Activated CD4-positive, alpha-beta T cell treated with anti-CD3 and anti-CD28 coated beads, Interleukin-2, Interleukin-6, amounts not matched to agents 100 ng/mL and 50 ng/mL, durations not matched to agents 16 hours and 8 hours (primary cell): ENCODE data around the gene WFDC10B.
"Not testable (repeated sequence)": the region's sequence is repeated elsewhere in the genome, so short reads cannot be mapped to it uniquely, and the experiment has no call there.

Experiments
- DNase-seq: peaks from one replicate; pipeline ENCODE4 v3.0.0-alpha.2; 2020

Gene WFDC10B

DNA sequence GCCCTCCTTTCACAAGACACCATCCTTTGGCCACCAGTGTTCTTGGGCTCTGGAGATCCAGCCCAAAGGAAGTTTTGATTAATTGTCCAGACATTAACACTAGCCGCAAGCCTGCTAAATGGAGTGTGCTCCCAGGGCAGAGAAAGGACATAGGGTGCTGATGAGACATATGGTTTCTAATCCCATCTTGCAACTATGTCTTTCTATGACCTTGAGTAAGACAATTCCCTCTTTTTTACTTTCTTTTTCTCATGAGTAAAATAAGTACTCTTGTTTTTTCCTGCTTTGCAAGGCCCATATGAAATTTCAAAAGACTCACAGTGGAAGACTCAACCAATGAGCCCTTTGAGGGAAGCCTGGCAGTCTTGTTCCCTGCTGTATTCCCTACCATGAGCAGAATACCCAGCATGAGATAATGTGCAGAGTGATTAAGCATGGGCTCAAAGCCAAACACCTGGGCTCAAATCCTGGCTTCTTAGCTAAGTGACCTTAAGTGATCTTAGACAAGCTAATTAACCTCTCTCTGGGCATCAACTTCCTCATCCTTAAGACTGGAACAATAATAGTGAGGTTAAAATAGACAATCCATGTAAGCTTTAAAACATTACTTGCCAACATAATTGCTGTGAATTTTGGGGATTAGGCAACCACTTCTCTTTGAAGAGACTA lies at the start of gene WFDC10B:
TSS of gene WFDC10B (minus strand) at position 51 of the 669 bp plus-strand sequence. CDS start 19,027 bp downstream, outside the sequence.
- no peak for DNase-seq

DNA sequence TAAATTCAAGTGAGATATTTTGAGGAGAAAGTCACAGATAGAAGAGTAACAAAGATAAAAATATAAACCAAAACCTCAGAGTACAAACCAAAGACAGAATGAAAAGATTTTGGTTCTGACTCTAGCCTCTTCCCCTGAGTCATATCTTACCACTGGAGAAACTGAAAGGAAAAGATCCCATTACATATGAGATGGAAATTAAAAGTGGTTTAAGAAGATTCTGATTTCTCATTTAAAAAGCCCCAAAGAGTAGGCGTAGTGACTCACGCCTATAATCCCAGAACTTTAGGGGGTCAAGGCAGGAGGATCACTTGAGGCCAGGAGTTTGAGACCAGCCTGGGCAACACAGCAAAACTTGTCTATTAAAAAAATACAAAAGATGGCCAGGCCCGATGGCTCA lies 47.9 kb upstream of the WFDC10B start:
- DNase-seq, result peak; percentile 53

DNA sequence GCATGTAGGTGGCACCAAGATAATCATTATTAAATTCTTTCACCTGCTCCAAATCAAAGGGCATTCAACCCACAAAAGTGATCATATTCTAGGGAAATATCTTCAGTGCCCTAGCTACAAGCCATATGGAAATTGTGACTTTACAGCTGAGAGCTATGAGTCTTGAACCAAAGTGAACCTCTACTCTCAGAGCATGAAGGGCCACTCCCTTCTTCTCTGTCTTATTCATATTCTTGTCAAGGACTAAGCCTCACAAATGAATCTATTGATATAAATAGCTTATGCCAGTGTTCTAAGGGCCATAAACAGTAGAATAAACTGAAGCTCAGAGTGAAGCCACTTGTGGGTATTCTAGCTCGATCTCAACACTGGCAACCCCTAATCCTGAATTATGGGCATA lies 46.9 kb upstream of the WFDC10B start:
- no peak for DNase-seq

DNA sequence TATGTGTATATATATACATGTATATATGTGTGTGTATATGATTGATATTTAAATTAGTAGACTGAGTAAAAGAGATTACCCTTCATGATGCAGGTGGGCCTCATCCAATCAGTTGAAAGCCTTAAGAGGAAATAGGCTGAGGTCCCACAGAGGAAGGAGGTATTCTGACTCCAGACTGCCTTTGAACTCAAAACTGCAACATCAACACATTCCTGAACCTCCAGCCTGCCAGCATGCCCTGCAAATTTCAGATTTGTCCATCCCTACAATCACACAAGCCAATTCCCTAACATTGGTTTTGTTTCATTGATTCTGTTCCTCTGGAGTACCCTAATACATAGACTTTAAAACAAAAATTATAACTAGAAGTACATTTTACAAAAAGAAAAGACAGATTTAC lies 40.2 kb upstream of the WFDC10B start:
- DNase-seq, result no peak

DNA sequence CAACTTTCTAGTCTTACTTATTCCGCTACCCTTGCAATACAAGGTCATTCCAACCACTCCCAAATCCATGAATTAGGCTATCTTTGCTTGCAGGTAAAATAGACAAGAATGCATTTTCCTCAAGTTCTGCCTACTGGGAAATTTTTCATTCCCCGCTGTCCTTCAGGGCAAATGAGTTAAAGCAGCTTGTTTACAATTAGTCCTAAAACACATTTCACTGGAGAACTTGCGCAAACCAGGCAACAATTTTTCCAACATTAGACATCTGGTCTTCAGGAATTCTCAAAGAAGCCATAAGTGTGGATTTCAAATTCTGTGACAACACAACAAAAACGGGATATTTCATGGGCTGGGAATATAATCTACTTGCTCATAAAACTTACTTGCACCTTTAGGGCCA lies 37.8 kb upstream of the WFDC10B start:
- DNase-seq, result no peak

DNA sequence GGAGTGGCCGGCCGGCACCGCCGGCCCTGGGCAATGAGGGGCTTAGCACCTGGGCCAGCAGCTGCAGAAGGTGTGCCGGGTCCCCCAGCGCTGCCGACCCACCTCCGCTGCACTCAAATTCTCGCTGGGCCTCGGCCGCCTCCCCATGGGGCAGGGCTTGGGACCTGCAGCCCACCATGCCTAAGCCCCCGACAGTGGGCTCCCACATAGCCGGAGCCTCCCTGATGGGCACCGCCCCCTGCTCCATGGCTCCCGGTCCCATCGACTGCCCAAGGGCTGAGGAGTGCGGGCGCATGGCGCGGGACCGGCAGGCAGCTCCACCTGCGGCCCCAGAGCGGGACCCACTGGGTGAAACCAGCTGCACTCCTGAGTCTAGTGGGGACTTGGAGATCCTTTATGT lies 31.2 kb upstream of the WFDC10B start:
- no peak for DNase-seq

DNA sequence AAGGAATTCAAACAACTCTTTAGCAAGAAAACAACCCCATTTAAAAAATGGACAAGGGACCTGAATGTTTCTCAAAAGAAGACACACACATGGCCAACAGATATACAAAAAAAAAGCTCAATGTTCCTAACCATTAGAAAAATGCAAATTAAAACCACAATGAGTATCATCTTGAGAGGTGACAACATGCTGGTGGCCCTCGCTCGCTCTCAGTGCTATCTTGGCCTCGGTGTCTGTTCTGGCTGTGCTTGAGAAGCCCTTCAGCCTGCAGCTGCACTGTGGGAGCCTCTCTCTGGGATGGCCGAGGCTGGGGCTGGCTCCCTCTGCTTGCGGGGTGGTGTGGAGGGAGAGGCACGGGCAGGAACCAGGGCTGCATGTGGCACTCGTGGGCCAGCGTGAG lies 30.7 kb upstream of the WFDC10B start:
- no peak for DNase-seq

DNA sequence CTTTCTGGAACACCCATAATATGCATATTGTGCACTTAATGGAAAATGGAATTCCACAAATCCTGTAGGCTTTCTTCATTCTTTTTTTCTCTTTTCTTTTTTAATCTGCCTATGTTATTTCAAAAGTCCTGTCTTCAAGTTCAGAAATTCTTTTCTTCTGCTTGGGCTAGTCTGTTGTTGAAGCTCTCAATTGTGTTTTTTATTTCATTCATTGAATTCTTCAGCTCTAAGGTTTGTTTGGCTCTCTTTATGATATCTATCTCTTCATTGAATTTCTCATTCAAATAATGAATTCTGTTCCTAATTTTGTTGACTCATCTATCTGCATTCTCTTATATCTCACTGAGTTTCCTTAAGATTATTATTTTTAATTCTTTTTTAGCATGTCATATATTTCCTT lies 27.4 kb upstream of the WFDC10B start:
- no peak for DNase-seq

DNA sequence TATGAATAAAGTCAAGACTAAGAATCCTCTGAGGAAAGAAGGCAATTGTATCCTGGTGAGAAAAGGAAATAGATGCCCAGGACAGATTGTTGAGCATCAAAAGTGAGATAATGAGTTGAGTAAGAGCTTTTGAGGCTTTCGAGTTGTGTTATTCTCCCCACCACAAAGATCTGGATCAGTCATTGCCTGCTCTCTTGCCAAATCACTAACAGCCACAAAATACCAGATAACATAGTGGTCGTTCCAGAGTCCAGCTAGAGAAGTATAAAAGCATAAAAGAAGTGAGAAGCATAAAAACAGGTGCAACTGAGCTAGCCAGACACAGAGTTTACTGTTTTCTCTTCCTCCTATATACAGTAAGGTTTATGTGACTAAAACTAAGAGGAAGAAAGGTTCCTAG lies 22.2 kb upstream of the WFDC10B start:
- DNase-seq, result peak; percentile 67

DNA sequence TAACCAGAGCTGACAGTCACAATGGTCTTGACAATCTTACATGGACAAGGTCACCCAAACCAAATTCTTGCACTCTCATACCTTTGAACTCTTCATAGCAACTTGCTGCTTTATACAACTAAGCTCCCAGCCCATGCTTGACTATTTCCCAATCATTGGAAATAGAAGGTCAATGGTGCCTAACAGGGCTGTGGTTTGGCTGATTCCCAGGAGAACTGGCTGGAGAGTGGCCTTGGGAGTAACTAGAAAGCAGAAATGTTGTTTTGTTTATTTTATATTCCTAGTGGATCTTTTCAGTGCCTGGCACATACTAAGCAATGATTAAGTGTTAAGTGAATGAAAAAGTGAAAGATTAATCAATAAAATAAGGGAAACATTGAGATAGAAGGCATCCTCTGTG lies 20.3 kb upstream of the WFDC10B start:
- DNase-seq, result no peak

DNA sequence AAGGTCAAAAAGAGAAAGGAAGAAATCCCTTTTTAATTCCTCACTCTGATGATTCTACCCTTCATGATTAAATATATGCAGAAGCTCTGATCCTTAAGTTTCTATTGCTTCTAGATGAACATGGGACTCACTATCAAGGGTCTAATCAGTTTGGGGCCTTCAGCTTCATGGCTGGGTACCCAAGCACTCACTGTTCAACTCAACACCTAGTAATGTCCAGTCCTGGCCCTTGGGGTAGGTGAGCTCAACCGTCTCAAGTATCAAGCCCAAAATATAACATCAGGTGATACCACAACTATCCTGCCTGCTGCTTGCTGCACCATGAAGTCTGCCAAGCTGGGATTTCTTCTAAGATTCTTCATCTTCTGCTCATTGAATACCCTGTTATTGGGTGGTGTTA lies 17.2 kb upstream of the WFDC10B start, which contains the start of gene SPINT4:
TSS of gene SPINT4 (plus strand) at position 301 of the 400 bp plus-strand sequence. CDS start at position 322, 21 bp downstream.
- DNase-seq, result no peak

DNA sequence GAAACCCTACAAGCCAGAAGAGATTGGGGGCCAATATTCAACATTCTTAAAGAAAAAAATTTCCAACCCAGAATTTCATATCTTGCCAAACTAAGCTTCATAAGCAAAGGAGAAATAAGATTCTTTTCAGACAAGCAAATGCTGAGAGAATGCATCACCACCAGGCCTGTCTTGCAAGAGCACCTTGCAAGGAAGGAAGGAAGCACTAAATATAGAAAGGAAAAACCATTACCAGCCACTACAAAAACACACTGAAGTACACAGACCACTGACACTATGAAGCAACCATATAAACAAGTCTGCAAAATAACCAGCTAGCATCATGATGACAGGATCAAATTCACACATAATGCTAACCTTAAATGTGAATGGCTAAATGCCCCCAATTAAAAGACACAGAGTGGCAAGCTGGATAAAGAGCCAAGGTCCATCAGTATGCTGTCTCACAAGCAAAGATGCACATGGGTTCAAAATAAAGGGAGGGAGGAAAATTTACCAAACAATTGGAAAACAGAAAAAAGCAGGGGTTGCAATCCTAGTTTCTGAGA lies 11.4 kb upstream of the WFDC10B start:
- DNase-seq, result not testable (repeated sequence)

DNA sequence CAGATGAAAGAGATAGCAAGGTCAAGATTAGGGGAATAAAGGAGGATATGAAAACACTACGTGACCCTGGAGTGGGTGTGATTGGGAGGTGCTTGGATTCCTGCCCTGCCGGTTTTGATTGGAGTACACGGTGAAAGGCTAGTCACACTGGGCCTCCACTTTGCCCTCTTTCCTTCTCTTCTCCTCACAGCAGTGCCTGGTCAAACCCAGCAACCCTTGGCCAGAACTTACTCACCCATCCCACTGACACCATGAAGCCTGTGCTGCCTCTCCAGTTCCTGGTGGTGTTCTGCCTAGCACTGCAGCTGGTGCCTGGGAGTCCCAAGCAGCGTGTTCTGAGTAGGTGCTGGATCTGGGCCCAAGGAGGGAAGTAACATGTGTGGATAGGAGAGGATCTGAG lies 2.9 kb downstream of the WFDC10B start, which contains the start of gene WFDC13:
TSS of gene WFDC13 (plus strand) at position 166 of the 400 bp plus-strand sequence. CDS start at position 252, 86 bp downstream.
- no peak for DNase-seq

DNA sequence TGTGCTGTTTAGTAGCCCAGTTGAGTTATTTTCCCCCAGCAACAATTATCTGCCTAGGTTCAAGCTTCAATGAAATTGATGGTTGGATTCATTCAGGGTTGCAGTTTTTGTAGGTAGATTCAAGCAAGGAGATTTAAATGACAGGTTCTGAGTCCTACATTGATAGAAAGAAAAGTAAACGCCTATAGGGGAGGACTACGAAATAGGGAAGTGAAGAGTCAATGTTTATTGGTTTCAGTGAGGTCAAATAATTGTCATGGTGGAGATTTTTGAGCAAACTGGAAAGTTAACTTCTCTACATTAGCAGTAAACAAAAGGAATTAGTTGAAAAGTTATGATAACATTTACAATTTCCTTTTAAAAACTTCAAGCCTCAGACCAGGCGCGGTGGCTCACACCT lies 3.7 kb downstream of the WFDC10B start:
- DNase-seq, result no peak

DNA sequence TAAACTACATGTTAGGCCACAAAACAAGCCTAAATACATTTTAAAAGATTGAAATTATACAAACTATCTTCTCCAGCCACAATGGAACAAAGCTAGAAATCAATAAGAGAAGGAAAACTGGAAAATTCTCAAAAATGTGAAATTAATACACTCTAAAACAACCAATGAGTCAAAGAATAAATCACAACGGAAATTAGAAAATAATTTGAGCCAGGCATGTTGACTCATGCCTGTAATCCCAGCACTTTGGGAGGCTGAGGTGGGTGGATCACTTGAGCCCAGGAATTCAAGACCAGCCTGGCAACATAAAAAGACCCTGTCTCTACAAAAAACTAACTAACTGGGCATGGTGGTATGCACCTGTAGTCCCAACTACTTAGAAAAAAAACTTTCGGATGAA lies 9.3 kb downstream of the WFDC10B start:
- no peak for DNase-seq

DNA sequence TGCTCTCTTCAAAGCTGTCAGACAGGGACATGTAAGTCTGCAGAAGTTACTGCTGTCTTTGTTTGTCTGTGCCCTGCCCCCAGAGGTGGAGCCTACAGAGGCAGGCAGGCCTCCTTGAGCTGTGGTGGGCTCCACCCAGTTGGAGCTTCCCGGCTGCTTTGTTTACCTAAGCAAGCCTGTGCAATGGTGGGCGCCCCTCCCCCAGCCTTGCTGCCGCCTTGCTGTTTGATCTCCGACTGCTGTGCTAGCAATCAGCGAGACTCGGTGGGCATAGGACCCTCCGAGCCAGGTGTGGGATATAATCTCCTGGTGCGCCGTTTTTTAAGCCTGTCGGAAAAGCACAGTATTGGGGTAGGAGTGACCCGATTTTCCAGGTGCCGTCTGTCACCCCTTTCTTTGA lies 11.5 kb downstream of the WFDC10B start:
- DNase-seq, result not testable (repeated sequence)

DNA sequence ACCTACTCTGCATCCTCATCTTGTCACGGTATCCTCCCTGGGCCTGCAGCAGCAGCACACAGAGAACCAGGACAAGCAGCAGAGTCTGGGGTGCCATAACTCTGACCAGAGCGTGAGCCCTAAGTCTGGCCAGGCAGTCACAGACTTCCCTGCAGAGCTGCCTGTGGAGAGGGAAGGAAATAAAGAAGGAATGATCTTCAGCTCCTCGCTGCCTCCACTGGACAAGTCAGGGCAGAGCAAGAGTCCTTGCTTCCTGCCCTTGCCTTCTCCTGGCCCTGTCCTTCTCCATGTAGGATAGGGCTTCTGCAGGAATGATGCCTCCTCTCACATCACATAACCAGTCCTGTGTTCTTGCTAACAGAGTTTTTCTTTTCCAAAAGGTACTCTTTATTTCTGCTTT lies 18.9 kb downstream of the WFDC10B start:
- DNase-seq, result no peak

DNA sequence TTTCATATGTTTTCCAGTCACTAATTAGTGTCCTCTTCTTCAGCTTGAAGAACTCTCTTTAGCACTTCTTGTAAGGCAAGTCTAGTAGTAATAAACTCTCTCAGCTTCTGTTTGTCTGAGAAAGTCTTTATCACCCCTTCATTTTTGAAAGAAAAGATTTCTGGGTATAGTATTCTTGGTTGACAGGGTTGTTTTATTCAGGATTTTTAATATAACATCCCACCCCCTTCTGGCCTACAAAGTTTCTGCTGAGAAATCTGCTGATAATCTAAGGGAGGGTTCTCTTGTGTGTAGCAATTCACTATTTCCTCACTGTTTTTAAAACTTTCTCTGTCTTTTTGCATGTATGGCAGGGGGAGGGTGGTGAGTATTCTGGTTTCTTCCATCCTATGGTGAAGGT lies 25.2 kb downstream of the WFDC10B start:
- DNase-seq, result no peak

DNA sequence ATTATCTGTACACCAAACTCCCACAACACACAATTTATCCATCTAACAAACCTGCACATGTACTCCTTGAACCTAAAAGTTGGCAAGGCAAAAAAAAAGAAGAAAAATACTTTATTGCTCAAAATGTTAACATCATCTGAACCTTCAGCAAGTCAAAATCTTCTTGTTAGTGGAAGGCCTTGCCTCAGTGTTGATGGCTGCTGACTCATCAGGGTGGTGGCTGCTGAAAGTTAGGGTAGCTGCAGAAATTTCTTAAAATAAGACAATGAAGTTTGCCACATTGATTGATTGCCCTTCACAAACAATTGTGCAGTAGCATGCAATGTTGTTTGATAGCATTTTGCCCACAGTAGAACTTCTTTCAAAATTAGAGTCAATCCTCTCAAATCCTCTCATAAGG lies 32.1 kb downstream of the WFDC10B start:
- DNase-seq, result no peak

DNA sequence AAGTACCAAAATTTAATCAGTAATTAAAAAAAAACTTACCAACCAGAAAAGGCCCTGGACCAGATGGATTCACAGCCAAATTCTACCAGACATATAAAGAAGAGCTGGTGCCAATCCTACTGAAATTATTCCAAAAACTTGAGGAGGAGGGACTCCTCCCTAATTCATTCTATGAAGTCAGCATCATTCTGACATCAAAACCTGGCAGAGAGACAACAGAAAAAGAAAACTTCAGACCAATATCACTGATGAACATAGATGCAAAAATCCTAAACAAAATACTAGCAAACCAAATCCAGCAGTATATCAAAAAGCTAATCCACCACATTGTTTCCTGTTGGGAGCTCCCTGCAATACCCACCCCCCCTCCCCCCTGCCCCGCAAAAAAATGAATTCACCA lies 34.7 kb downstream of the WFDC10B start, which contains the start of gene WFDC11:
TSS of gene WFDC11 (minus strand) at position 101 of the 400 bp plus-strand sequence. CDS start 19,639 bp downstream, outside the sequence.
- DNase-seq, result no peak

DNA sequence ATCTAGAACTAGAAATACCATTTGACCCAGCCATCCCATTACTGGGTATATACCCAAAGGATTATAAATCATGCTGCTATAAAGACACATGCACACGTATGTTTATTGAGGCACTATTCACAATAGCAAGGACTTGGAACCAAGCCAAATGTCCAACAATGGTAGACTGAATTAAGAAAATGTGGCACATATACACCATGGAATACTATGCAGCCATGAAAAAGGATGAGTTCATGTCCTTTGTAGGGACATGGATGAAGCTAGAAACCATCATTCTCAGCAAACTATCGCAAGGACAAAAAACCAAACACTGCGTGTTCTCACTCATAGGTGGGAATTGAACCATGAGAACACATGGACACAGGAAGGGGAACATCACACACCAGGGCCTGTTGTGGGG lies 47.8 kb downstream of the WFDC10B start:
- not testable (repeated sequence) for DNase-seq

DNA sequence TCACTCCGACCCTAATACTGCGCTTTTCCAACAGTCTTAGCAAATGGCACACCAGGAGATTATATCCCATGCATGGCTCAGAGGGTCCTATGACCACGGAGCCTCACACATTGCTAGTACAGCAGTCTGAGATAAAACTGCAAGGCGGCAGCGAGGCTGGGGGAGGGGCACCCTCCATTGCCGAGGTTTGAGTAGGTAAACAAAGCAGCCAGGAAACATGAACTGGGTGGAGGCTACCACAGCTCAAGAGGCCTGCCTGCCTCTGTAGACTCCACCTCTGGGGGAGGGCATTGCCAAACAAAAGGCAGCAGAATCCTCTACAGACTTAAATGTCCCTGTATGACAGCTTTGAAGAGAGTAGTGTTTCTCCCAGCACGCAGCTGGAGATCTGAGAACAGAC lies 53.1 kb downstream of the WFDC10B start:
- not testable (repeated sequence) for DNase-seq

DNA sequence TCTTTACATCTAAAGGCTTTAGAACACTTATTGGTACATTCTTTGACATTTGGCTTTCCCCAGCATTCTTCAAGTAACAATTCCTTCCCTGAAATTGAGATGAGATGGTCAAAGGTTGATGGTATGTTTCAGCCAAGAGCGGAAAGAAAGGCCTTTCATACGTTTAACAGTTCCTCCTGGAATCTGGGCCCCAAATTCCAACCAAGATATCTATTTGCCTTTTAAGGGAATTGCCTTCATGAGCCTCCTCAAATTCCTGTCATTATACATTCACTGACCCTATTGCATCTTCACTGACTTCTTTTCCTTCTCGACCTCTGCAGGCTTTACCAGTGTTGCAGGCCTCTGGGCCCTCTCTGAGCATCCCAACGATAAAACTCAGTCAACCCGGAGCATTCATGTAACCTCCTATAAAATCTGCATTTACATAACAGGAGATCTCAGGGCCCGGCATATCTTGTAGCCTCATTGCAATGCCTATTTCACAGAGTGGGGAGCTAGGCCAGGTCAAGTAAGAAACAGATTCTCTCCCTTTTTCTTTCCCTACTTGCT lies 55.4 kb downstream of the WFDC10B start:
- no peak for DNase-seq

DNA sequence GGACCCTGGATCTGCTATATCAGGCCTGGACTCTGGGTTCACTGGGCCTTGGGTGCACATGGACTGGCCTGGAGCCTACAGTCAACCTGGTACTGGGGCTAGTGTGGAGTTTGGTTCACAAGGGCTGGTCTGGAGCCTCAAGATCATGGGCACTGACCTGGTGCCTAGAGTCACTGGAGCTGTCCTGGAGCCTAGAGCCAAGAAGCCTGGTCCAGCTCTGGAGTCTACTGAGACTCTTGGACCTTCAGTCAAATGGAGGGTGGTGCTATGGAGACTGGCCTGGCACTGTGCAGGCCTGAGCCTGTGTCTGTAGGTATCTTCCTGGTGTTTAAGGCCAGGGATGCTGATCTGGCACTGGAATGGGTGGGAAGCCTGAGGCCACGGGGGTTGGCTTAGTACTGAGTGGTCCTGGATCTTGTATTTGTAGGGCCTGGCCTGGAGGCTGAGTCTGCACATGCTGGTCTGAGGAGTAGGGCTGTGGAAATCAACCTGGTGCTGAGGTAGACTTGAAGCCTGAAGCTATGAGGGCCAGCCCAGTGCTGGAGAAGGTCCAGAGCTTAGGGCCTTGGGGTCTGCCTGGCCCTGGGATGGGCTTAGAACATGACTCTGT lies 57.3 kb downstream of the WFDC10B start:
- no peak for DNase-seq
